Fibroblast of pulmonary artery (primary cell): Measurements from ENCODE around the gene VEGFA.

ENCODE experiments used
- DNase-seq: peaks from one replicate; pipeline ENCODE4 v3.0.0-alpha.2; 2010; ENCODE audit warnings: low read depth
- H3K4me3 ChIP-seq: replicated peaks from 2 replicates; pipeline ENCODE4 v1.5.1; 2011; ENCODE audit warnings: low read depth, mild to moderate bottlenecking, control low read depth, low read length, moderate library complexity
- TF ChIP-seq, protein P1 (sequence below): IDR thresholded peaks from 2 replicates; pipeline ENCODE4 v1.5.1; 2011; ENCODE audit warnings: mild to moderate bottlenecking, control low read depth, low read length, inconsistent platforms; ENCODE audit errors: missing control alignments

VEGFA gene

DNA sequence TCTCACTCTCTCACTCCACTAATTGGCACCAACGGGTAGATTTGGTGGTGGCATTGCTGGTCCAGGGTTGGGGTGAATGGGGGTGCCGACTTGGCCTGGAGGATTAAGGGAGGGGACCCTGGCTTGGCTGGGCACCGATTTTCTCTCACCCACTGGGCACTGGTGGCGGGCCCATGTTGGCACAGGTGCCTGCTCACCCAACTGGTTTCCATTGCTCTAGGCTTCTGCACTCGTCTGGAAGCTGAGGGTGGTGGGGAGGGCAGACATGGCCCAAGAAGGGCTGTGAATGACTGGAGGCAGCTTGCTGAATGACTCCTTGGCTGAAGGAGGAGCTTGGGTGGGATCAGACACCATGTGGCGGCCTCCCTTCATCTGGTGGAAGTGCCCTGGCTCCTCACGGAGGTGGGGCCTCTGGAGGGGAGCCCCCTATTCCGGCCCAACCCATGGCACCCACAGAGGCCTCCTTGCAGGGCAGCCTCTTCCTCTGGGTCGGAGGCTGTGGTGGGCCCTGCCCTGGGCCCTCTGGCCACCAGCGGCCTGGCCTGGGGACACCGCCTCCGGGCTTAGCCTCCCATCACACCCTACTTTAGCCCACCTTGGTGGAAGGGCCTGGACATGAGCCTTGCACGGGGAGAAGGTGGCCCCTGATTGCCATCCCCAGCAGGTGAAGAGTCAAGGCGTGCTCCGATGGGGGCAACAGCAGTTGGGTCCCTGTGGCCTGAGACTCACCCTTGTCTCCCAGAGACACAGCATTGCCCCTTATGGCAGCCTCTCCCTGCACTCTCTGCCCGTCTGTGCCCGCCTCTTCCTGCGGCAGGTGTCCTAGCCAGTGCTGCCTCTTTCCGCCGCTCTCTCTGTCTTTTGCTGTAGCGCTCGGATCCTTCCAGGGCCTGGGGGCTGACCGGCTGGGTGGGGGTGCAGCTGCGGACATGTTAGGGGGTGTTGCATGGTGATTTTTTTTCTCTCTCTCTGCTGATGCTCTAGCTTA is 11.2 kb downstream of the VEGFA start:
- no peak for DNase-seq
- TF ChIP-seq, protein P1, sequence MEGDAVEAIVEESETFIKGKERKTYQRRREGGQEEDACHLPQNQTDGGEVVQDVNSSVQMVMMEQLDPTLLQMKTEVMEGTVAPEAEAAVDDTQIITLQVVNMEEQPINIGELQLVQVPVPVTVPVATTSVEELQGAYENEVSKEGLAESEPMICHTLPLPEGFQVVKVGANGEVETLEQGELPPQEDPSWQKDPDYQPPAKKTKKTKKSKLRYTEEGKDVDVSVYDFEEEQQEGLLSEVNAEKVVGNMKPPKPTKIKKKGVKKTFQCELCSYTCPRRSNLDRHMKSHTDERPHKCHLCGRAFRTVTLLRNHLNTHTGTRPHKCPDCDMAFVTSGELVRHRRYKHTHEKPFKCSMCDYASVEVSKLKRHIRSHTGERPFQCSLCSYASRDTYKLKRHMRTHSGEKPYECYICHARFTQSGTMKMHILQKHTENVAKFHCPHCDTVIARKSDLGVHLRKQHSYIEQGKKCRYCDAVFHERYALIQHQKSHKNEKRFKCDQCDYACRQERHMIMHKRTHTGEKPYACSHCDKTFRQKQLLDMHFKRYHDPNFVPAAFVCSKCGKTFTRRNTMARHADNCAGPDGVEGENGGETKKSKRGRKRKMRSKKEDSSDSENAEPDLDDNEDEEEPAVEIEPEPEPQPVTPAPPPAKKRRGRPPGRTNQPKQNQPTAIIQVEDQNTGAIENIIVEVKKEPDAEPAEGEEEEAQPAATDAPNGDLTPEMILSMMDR, result no peak
- no peak overlapping the region for H3K4me3 ChIP-seq

DNA sequence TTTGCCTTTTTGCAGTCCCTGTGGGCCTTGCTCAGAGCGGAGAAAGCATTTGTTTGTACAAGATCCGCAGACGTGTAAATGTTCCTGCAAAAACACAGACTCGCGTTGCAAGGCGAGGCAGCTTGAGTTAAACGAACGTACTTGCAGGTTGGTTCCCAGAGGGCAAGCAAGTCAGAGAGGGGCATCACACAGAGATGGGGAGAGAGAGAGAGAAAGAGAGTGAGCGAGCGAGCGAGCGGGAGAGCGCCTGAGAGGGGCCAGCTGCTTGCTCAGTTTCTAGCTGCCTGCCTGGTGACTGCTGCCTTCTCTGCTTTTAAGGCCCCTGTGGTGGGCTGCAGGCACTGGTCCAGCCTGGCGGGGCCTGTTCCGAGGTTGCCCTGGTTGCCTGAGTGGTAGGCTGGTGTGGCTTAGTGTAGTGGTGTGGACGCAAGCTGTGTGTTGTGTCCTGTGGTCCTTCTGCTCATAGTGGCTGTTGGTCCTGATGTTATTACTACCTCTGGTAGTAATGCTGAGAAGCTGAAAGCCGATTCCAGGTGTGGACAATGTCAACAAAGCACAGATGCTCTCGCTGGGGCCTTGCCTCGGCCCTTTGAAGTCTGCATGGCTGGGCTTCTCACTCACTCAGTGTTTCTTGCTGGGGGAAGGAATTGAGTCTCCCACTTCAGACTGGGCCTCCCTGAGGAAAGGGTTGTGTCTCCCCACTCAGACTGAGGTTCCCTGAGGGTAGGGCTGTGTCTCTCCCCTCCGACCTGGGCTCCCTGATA is 12.1 kb downstream of the VEGFA start:
- TF ChIP-seq, protein P1, result no peak
- H3K4me3 ChIP-seq, result no peak overlapping the region
- no peak for DNase-seq

DNA sequence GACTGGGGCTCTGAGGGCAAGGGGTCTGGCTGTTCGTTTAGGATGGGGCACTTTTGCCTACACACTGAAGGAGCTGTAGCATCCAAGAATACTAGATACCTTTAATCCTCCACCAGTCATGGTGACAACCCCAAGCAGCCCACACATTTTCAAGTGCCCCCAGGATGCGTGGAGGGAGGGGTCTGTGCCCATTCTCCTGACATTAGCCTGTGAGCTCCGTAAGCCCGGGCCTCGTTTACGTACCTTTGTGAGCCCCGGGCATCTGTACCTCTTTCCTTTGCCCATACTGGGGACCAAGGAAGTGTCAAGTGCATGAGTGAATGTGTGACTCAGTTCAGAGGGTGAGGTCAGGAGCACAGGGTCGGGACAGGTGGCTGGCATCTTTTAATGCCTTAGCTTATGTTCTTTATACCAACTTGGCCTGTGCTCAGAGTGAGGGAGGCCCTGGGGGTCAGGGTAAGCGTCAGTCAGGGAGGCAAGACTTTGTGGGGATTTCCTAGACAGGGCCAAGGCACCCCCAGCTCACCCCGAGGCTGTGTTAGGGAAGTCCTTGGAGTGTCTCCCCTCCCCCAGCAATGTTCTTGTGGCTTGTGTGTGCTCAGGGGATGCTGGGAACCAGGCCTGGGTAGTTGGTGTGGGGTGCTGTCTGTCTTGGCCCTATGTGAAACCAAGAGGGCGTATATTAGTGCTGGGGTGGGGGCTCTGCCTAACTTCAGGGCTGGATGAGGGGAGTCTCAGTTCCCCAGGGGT is 12.9 kb downstream of the VEGFA start:
- no peak overlapping the region for H3K4me3 ChIP-seq
- TF ChIP-seq, protein P1, result no peak
- DNase-seq, result no peak

DNA sequence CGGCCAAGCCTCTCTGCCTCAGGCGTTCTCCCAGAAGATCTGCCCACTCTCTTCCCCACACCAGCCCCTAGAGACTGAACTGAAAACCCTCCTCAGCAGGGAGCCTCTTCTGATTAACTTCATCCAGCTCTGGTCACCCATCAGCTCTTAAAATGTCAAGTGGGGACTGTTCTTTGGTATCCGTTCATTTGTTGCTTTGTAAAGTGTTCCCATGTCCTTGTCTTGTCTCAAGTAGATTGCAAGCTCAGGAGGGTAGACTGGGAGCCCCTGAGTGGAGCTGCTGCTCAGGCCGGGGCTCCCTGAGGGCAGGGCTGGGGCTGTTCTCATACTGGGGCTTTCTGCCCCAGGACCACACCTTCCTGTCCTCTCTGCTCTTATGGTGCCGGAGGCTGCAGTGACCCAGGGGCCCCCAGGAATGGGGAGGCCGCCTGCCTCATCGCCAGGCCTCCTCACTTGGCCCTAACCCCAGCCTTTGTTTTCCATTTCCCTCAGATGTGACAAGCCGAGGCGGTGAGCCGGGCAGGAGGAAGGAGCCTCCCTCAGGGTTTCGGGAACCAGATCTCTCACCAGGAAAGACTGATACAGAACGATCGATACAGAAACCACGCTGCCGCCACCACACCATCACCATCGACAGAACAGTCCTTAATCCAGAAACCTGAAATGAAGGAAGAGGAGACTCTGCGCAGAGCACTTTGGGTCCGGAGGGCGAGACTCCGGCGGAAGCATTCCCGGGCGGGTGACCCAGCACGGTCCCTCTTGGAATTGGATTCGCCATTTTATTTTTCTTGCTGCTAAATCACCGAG is 14.2 kb downstream of the VEGFA start:
- no peak overlapping the region for H3K4me3 ChIP-seq
- DNase-seq, result no peak
- TF ChIP-seq, protein P1, result no peak

DNA sequence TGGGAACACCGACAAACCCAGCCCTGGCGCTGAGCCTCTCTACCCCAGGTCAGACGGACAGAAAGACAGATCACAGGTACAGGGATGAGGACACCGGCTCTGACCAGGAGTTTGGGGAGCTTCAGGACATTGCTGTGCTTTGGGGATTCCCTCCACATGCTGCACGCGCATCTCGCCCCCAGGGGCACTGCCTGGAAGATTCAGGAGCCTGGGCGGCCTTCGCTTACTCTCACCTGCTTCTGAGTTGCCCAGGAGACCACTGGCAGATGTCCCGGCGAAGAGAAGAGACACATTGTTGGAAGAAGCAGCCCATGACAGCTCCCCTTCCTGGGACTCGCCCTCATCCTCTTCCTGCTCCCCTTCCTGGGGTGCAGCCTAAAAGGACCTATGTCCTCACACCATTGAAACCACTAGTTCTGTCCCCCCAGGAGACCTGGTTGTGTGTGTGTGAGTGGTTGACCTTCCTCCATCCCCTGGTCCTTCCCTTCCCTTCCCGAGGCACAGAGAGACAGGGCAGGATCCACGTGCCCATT is 15.3 kb downstream of the VEGFA start:
- H3K4me3 ChIP-seq, result no peak overlapping the region
- no peak for DNase-seq
- TF ChIP-seq, protein P1, result no peak

DNA sequence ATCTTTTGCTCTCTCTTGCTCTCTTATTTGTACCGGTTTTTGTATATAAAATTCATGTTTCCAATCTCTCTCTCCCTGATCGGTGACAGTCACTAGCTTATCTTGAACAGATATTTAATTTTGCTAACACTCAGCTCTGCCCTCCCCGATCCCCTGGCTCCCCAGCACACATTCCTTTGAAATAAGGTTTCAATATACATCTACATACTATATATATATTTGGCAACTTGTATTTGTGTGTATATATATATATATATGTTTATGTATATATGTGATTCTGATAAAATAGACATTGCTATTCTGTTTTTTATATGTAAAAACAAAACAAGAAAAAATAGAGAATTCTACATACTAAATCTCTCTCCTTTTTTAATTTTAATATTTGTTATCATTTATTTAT is 15.9 kb downstream of the VEGFA start:
- no peak overlapping the region for H3K4me3 ChIP-seq
- no peak for DNase-seq
- TF ChIP-seq, protein P1, result no peak
